ENCODE measurements around the gene BBS4. TPM values are rescaled to one million over a fixed set of nuclear protein-coding genes. Genes with fewer than 3 reads are reported as not detected.
A peak's percentile ranks its signal among the peaks of the same experiment; 100 is the strongest.
"Not testable (repeated sequence)": the region's sequence is repeated elsewhere in the genome, so short reads cannot be mapped to it uniquely, and the experiment has no call there.

Gene BBS4
- total RNA-seq: 10 to 100 TPM in 9 of 10 donors, 1 to 10 TPM in 1; 6.8 to 18.0 (median 12.7) TPM
- polyA plus RNA-seq: 1 to 10 TPM; 8.3 to 9.2 TPM
- long read RNA-seq, donor 1, transcript BBS4-201 (16 exons, 2,490 nt): major isoform, 10 of 20 reads
- long read RNA-seq, donor 1, partial matches to known transcripts: 6 of 20 reads
- long read RNA-seq, donor 1, other reads (novel, unspliced or antisense): 2 of 20 reads
- long read RNA-seq, donor 2, transcript BBS4-201 (16 exons, 2,490 nt): major isoform, 19 of 22 reads
- long read RNA-seq, donor 2, partial matches to known transcripts: 0 of 22 reads
- long read RNA-seq, donor 2, other reads (novel, unspliced or antisense): 3 of 22 reads
- long read RNA-seq, donor 3, transcript BBS4-201 (16 exons, 2,490 nt): major isoform, 33 of 41 reads
- long read RNA-seq, donor 3, partial matches to known transcripts: 2 of 41 reads
- long read RNA-seq, donor 3, other reads (novel, unspliced or antisense): 6 of 41 reads

DNA sequence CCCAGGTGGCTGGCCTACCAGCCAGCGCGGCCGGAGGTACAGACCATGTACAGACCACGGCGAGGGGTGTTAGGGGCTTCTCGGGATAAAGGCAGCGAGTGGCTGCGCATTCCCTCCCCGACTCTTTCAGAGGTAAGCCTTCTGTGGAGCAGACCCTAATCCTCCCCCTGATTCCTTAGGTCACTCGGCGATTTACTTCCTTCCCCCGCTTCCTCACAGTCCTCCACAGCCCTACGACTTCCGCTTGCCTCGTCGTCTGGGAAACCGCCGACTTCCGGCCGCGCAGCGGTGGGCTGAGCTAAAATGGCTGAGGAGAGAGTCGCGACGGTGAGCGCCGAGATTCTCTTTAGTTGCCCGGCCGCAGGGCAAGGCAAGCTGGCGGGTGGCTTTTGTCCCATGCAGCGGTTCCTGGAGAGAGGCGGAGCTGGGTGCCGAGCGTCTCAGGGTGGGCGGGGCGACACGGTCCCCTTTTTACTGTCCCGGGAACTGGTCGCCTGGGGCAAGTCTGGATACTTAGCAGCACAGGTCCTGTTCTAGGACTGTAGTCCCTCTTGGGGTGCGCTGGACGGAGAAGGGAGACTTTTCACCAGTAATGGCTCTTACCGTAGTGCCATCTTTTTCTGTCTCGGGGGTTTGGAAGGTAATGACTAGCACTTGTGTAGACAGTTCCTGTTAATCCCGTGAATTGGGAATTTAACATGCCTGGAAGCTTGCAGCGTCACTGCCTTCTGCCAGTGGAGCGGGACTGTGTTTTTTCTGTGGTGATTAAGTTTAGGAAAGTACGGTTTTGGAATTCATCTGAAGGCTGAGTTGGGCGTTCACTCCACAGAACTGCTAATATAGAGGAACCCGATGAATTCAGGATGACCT, at the start of gene BBS4, which contains the start of gene HIGD2B:
BBS4 (plus strand) TSS at position 283 of the 870 bp plus-strand sequence; CDS start at position 304, 21 bp downstream.
HIGD2B (minus strand) TSS at position 258 of the 870 bp plus-strand sequence. CDS start 9,808 bp downstream, outside the sequence.
- intact Hi-C loops (cut with DNase I): loop anchor here in 2 of 10 donors (5.0 kb wide), 2 partner anchors 89 to 229 kb away; no protein-coding TSS in a partner anchor
- 0 to 1% methylated on average over 49 of the region's 49 CpGs for WGBS, 2 donors
- Histone ChIP-seq H3K27me3 (no peaks in the 10 kb centered on the region), H3K27ac (peak within 1 kb of the TSS; percentile 75 to 96 (median 88)), H3K36me3 (no peaks in the 10 kb centered on the region), H3K4me3 (peak within 1 kb of the TSS; percentile 57 to 92 (median 73)), H3K4me1 (peaks cover 0 to 18% (median 7%) of the 10 kb centered on the region in 9 donors), H3K9me3 (no peaks in the 10 kb centered on the region)
- TF ChIP-seq CTCF (IDR thresholded peaks at IDR 0.05): no peak
- ATAC-seq (peak; percentile 98 to 99 (median 99)), DNase-seq (peak; percentile 87 to 88)

DNA sequence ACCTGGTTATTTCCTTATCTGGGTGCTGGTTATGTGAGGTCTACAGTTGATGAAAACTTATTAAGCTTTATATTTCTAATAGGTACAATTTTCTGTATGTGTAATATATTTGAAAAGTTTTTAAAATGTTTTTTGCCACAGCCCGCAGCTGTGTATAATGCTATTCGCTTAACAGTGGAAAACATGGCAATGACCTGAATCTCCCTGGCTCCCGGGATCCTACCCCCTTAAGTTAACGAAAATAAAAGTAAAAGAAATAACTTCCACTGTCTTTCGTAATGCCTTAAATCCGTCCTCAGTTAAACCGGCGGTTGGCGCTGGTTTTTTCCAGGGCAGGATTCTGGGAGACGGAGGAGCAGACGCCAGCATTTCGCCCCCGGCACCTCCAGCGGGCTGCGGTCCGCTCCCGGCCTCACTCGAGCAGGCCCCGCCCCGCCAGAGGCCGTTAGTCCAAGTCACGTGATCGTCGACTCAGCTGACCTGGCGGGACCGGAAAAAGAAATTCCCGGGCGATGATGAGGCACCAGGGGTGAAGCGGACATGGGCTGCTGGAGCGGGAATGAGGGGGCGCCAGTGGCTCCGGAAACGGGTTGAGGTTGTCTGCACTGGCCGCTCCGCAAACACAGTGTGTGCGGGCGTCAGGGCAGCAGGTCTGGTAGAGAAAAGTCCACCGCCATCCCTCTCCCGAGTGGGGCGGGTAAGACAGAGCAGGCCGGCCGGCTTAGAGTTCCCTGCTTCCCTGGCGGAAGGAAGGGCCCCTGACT, 49.3 kb upstream of the BBS4 start:
- ATAC-seq (peak; percentile 89 to 96 (median 94)), DNase-seq (peak; percentile 77 to 80)
- Histone ChIP-seq H3K27ac (peak overlapping the region in 3 of 10 donors; percentile 26 to 64 (median 64)), H3K4me3 (peak overlapping the region in 9 of 10 donors; percentile 22 to 51 (median 46))
- 1% methylated on average over 18 to 22 of the region's 43 CpGs for WGBS, 2 donors
- H3K9me3 ChIP-seq; H3K4me1 ChIP-seq; H3K36me3 ChIP-seq; intact Hi-C loops (cut with DNase I); H3K27me3 ChIP-seq: not testable (repeated sequence)

- H3K36me3 ChIP-seq; H3K4me3 ChIP-seq; H3K27ac ChIP-seq; H3K27me3 ChIP-seq; ATAC-seq; DNase-seq; H3K9me3 ChIP-seq; H3K4me1 ChIP-seq; intact Hi-C loops (cut with DNase I): not testable (repeated sequence)
- no CpG with 5 or more reads among the region's 26 CpGs for WGBS, 2 donors
Measured at GRCh38 chr15:72639759-72640483, 46.1 kb upstream of the BBS4 start.

DNA sequence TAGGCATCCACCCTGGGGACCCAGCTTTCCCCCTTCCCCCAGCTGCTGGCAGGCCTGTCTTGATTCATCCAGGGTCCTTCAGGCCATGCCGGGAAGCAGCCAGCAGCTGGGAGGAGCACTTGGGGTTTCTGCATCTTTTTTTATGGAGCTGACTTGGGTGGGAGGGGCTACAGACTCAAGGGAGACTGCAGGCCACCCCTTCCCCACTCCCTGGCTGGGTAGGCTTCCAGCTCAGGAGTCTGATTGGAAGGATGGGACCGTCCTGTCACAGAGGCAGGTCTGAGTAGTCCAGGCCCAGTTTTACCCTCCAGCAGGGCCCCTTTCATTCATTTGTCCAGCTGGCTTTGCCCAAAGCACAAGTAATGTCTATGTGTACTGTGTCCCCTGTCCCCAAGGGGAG, 43.7 kb upstream of the BBS4 start:
- H3K4me1 ChIP-seq; DNase-seq; intact Hi-C loops (cut with DNase I); H3K36me3 ChIP-seq; ATAC-seq; H3K27ac ChIP-seq; H3K9me3 ChIP-seq; H3K4me3 ChIP-seq; H3K27me3 ChIP-seq: not testable (repeated sequence)
- no CpG with 5 or more reads among the region's 2 CpGs for WGBS, 2 donors

GRCh38 chr15:72648631-72649253, 37.3 kb upstream of the BBS4 start:
- H3K36me3 ChIP-seq; DNase-seq; H3K27ac ChIP-seq; H3K4me3 ChIP-seq; H3K4me1 ChIP-seq; H3K9me3 ChIP-seq; ATAC-seq; intact Hi-C loops (cut with DNase I); H3K27me3 ChIP-seq: not testable (repeated sequence)
- WGBS, 2 donors: 81% methylated on average over 8 of the region's 10 CpGs

DNA sequence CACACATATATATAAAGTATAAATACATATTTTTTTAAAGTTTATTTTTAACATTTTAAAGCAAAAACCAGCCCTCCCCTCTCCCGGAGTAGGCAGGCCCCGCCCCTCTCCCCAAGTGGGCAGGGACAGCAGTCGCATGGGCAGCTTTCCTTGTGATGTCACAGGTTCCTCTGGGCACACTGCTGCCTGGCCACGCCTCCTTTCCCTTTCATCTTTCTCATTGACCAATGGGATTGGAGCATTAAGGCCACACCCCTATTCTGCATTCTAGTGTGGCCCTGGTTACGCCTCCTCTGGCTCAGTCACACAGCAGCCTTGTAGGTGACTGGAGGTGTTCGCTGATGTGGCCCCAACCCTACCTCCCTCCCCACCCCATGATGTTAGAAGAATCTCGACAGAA, 31.6 kb upstream of the BBS4 start, which contains the start of gene GOLGA6B:
GOLGA6B (plus strand) TSS at position 301 of the 400 bp plus-strand sequence; CDS start at position 342, 41 bp downstream.
- H3K27me3 ChIP-seq; H3K4me3 ChIP-seq; ATAC-seq; H3K27ac ChIP-seq; DNase-seq; H3K4me1 ChIP-seq; intact Hi-C loops (cut with DNase I); H3K36me3 ChIP-seq; H3K9me3 ChIP-seq: not testable (repeated sequence)
- no CpG with 5 or more reads among the region's 7 CpGs for WGBS, 2 donors

GRCh38 chr15:72656014-72656413, 30.0 kb upstream of the BBS4 start:
- intact Hi-C loops (cut with DNase I); H3K27ac ChIP-seq; DNase-seq; ATAC-seq; H3K9me3 ChIP-seq; H3K36me3 ChIP-seq; H3K27me3 ChIP-seq; H3K4me1 ChIP-seq; H3K4me3 ChIP-seq: not testable (repeated sequence)
- no CpG with 5 or more reads among the region's 3 CpGs for WGBS, 2 donors

DNA sequence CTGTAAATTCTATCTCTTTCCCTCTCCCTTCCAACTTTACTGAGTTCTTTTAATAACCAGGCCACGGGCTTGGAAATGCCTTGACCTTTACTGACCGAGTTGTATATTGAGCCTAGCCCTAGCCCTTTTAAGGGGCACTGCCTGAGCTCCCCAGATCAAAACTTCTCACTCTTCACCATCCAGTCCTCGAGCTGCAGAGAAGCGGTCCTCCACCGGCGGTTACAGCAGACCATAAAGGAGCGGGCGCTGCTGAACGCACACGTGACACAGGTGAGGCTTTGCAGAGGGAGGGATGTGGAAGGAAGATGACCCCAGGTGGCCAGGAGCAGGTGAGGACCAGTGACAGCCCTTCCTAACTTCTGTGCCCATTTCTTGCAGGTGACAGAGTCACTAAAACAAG, 24.9 kb upstream of the BBS4 start:
- H3K4me1 ChIP-seq; ATAC-seq; DNase-seq; H3K9me3 ChIP-seq; H3K27ac ChIP-seq; H3K4me3 ChIP-seq; intact Hi-C loops (cut with DNase I); H3K36me3 ChIP-seq; H3K27me3 ChIP-seq: not testable (repeated sequence)
- WGBS, 2 donors: 80 to 84% methylated on average over 8 of the region's 10 CpGs

Data from heart right ventricle (tissue), 16 donors.